HG03175 (cell line): ENCODE results near the gene RAB25.
"Not testable (repeated sequence)": the region's sequence is repeated elsewhere in the genome, so short reads cannot be mapped to it uniquely, and the experiment has no call there.

Experiments used
- ATAC-seq: cut with Tn5 transposase; IDR thresholded peaks from one replicate; pipeline ENCODE4 v1.9.1; 2021; ENCODE audit warnings: mild to moderate bottlenecking, moderate library complexity; ENCODE audit not compliant: unreplicated experiment

Gene RAB25

GRCh38 chr1:156054500-156055280 lies 6.3 kb upstream of the RAB25 start, which contains the start of gene LAMTOR2:
Gene LAMTOR2, plus strand, starts transcription at chr1:156054782. Its CDS starts 108 bp downstream, at chr1:156054890.
- peak; percentile 79 for ATAC-seq

DNA sequence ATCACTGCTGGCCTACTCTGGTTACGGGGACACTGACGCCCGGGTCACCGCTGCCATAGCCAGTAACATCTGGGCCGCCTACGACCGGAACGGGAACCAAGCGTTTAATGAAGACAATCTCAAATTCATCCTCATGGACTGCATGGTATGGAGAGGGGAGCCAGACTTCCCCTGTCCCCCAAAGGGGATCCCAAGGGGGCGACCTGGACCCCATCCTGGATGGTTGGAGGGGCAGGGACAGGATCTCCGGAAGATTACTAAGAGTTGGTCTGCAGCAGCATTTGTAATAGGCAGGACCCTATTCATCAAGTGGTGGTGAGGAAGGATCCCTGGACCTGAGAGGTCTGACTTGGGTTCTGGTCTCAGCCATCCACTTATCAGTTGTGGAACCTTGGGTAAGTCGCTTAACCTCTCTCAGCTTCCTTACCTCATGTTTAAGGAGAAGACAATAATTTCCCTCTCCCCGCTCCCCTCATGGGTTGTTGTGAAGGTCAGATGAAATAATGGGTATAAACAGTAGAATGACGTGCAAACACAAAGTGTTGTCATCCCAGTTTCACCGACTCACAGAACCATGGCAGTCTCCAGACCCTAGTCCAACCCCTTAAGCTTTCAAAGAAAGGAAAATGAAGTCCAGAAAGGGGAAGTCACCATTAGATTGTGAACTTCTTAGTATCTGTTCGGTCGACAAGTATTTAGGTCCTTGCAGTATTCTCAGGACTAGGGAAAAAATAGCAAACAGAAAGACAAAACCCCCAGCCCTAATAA lies 5.5 kb upstream of the RAB25 start:
- ATAC-seq = no peak

- no peak for ATAC-seq
Measured at GRCh38 chr1:156056326-156056849, 4.6 kb upstream of the RAB25 start.

DNA sequence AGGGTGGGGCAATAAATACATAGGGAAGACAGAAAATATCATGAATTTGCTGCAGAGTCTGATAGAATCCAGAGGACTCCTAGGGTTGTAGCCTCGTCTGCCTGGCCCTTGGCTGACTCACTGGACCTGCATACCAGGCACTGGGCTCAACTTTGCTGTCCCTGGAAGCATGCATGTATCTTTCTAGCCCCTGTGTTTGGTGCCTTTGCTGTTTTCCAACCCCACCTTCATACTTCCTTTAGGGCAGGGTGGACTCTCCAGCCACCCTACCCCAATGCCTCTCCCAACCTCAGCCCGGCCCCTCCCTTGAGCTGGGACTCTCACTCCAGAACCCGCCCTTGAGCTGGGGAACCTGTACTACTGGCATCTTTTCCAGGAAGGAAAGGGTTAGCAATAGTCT lies 1.2 kb downstream of the RAB25 start:
- ATAC-seq = no peak

GRCh38 chr1:156063997-156064285 lies 3.0 kb downstream of the RAB25 start:
- ATAC-seq = no peak

DNA sequence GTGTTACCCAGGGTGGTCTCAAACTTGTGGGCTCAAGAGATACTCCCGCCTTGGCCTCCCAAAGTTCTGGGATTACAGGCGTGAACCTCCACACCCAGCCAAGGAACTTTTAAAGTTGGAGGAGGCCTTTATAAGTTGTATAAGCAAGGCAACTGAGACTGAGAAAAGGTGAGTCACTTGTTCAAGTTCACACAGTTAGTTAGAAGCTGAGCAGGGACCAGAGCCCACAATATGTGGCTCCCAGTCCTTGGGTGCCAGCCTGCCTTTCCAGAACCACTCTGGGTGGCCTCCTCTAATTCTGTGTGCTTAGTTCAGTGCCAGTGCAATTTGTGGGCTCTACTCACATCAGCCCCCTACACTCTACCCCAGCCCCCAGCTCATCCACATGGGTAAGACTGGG lies 3.7 kb downstream of the RAB25 start:
- ATAC-seq = no peak

- no peak for ATAC-seq
Measured at GRCh38 chr1:156065212-156065611, 4.3 kb downstream of the RAB25 start.

DNA sequence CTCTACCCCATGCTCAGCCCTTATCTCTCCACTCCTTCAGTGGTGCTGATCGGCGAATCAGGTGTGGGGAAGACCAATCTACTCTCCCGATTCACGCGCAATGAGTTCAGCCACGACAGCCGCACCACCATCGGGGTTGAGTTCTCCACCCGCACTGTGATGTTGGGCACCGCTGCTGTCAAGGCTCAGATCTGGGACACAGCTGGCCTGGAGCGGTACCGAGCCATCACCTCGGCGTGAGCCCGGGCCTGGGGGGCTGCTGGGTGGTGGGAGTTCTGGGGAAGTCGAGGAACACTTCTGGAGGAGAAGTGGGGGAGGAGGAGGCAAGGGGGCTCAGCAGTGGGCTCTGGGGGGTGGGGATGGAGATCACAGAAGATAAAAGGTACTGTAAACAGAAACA lies 4.9 kb downstream of the RAB25 start:
- ATAC-seq = no peak

- no peak for ATAC-seq
Measured at GRCh38 chr1:156067262-156067661, 6.3 kb downstream of the RAB25 start.

GRCh38 chr1:156069490-156070455 lies 8.8 kb downstream of the RAB25 start:
- no peak for ATAC-seq

DNA sequence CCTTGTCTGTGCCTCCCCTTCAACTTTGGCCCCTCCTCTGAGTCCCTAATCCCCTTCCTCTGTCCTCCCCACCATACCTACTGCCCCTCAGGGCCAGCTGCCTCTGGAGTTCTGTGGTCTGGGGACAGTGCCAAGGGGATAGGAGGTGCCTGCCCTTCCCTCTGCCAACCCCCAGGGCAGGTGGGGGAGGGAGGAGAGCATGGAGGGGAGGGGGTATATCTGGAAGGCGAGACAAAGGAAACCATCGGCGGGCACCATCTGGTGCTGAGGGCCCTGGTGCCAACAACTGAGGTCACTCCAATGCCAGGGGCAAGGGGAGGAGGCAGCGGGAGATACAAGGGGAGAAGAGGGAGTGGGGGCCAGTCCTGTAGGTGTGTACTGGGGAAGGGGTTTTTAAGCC lies 9.6 kb downstream of the RAB25 start:
- ATAC-seq = no peak

- ATAC-seq = not testable (repeated sequence)
Measured at GRCh38 chr1:156071332-156071816, 10.4 kb downstream of the RAB25 start.

DNA sequence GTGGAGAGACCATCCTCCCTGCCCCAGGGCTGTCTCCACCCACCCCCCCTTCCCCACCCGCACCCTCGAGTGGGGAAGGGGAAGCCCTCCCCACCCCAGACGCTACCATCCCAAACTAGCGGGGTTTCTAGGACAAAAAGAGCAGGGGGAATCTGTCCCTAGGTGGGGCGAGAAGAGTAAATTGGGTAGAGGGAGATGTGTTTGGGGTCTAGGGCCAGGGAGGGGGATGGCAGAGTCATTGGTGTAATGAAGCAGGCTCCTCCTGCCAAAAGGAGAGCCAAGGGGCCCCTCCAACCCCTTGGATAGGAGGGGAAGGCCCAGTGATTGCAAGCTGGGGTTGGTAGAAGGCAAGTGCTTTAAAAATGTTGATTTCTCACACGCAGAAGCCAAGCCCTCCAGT lies 11.3 kb downstream of the RAB25 start:
- no peak for ATAC-seq

DNA sequence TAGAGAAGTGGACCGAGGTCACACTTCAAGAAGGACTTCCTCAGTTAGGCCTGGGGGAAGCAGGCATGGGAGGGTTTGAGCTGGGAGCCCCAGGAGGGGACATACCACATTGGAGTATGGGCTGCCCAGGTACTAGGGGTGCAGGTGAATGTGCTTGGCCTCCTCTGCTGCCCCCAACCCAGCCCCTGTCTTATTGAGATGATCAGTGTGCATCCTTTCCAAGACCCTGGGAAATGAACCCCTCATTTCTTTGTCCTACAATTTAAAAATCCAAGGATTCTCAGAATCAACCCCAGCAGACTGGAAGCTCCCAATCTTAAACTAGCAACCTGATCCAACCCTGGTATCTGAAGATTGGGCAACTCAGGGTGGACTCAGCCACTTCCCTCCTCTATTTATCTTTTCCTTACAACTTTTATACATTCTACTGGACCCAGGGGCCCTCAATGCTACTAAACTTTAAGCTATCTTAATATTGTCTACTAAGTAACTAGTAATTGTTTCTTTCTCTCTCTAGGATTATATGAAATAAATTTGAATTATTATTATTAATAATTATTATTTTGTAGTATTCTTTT lies 12.2 kb downstream of the RAB25 start:
- ATAC-seq = no peak

GRCh38 chr1:156073740-156074139 lies 12.8 kb downstream of the RAB25 start:
- no peak for ATAC-seq

DNA sequence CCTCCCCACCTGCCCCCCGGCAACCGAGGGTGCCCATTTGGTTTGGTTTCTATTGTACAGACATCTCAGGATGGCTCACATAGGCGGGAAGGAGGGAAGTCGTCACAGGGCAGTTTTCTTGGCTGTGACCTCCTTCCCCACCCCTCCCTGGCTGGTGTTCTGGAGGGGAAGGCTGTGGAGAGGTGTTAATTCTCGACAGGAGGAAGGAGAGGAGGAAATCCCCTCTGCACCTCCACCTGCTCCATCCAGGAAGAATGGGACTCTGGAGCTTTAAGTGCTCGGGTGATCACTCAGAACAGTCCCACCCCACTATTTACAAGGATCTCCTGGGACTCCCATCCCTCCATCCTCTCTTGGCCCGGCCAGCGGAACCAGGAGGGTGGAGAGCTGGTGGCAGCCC lies 13.7 kb downstream of the RAB25 start:
- ATAC-seq = no peak

DNA sequence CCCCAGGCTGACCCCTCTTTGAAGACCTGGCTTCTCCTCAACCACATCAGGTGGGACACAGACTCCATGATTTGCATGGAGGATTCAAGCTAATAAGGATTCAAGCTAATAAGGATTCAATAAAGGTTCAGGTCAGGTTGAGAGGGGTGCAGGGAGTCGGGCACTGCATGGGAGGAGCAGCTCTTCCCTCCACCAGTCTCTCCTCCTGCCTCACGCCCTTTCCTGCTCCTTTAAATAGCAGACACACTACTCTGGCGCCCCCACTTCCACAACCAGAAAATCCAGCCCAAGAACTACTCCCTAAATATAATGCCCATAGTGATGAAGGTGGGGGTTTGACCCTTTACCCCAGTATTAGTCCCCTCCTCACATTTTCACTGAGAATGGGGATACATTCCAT lies 14.2 kb downstream of the RAB25 start:
- no peak for ATAC-seq

GRCh38 chr1:156075775-156076204 lies 14.8 kb downstream of the RAB25 start:
- no peak for ATAC-seq

- ATAC-seq = peak; percentile 65
Measured at GRCh38 chr1:156076609-156077429, 15.9 kb downstream of the RAB25 start.

DNA sequence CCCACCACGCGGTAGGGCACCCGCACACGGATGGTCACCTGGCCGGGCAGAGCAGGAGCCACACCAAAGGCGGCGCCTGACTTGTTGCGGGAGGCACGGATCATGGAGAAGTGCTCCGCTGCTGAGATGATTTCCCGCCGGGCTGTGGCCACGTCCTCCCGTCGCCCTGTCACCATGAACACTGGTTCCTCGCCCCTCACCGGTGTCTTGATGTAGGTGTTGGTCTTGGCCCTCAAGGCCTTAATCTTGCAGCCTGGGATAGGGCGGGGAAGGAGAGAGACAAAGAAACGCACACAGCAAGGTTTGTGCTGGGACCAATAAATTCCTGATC lies 16.4 kb downstream of the RAB25 start:
- no peak for ATAC-seq
